NCI-H2171 treated with DMSO at 0.1 percent for 48 hours (cell line): ENCODE data around the gene ATP1B2.

Experiments used
- DNase-seq: peaks from one replicate; lab custom pipeline; 2025; lab: John Stamatoyannopoulos, UW

The ATP1B2 gene

GRCh38 chr17:7685533-7686221 lies 35.0 kb downstream of the ATP1B2 start:
- peak; percentile 95 for DNase-seq

GRCh38 chr17:7686222-7687071 lies 35.7 kb downstream of the ATP1B2 start:
- DNase-seq = peak; percentile 95

- DNase-seq = peak; percentile 93
These were observed 36.6 kb downstream of the ATP1B2 start, which contains the start of gene TP53 for GRCh38 chr17:7687072-7687907. Gene TP53 (minus strand): TSS chr17:7687490. CDS start chr17:7676594, 10,896 bp downstream.

GRCh38 chr17:7687908-7688807 lies 37.4 kb downstream of the ATP1B2 start, which contains the start of gene WRAP53:
Gene WRAP53 (plus strand): TSS chr17:7688477. CDS start chr17:7688649, 172 bp downstream.
- DNase-seq = peak; percentile 99

- DNase-seq = no peak
These were observed 38.1 kb downstream of the ATP1B2 start for GRCh38 chr17:7688808-7689316.

- DNase-seq = no peak
These were observed 44.9 kb downstream of the ATP1B2 start for GRCh38 chr17:7695586-7695985.

GRCh38 chr17:7697828-7698588 lies 47.3 kb downstream of the ATP1B2 start:
- no peak for DNase-seq

- DNase-seq = no peak
These were observed 49.8 kb downstream of the ATP1B2 start for GRCh38 chr17:7700510-7700909.

GRCh38 chr17:7701681-7702080 lies 51.0 kb downstream of the ATP1B2 start:
- DNase-seq = no peak

- DNase-seq = no peak
These were observed 52.0 kb downstream of the ATP1B2 start for GRCh38 chr17:7702776-7703175.

GRCh38 chr17:7703584-7704479 lies 53.1 kb downstream of the ATP1B2 start:
- DNase-seq = peak; percentile 55

GRCh38 chr17:7704601-7705268 lies 54.0 kb downstream of the ATP1B2 start, which contains the start of gene EFNB3:
Gene EFNB3 (plus strand): TSS chr17:7705202. CDS start chr17:7705599, 397 bp downstream.
- peak; percentile 65 for DNase-seq

- no peak for DNase-seq
These were observed 54.8 kb downstream of the ATP1B2 start for GRCh38 chr17:7705269-7706255.

GRCh38 chr17:7706631-7707354 lies 56.1 kb downstream of the ATP1B2 start:
- DNase-seq = no peak
